ENCODE results near the gene MIS18BP1. TPM values are rescaled to one million over a fixed set of nuclear protein-coding genes. Genes with fewer than 3 reads are reported as not detected.
A peak's percentile ranks its signal among the peaks of the same experiment; 100 is the strongest.

Gene MIS18BP1
- total and polyA plus RNA-seq, 4 donors = 19.4 to 36.9 (median 22.0) TPM

DNA sequence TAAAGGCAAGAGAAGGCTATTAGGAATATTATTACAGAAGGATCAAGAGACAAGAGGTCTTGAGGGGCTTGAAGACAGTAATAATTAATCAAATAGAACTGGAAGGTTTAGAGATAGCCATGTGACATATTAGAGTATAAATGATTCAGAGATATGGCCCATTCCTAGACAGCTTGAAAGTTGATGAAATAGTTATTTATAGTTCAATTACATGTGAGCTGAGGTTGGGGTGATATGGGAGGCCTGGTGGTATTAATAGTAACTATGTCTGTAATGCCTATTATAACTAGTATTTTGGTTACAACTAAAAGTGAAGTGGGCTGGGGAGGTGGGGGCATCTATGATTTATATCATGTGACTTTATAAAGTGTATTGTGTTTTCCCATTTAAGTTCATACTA lies 14.1 kb upstream of the MIS18BP1 start:
- Histone ChIP-seq H3K36me3 (ENCODE audit: control insufficient read depth, insufficient read depth, low read length) (no peaks in the 10 kb centered on the region), H3K27ac (ENCODE audit: low read depth, low read length) (no peak overlapping the region), H3K27me3 (ENCODE audit: control insufficient read depth, insufficient read depth, low read length) (no peaks in the 10 kb centered on the region), H3K4me1 (ENCODE audit: control insufficient read depth, insufficient read depth, low read length) (no peaks in the 10 kb centered on the region), H3K4me3 (ENCODE audit: low read depth, low read length) (no peak overlapping the region), H3K9me3 (ENCODE audit: control insufficient read depth, insufficient read depth, low read length) (no peaks in the 10 kb centered on the region)
- DNase-seq (ENCODE audit: low read depth in 4 of 6, low spot score in 6 of 6) = no peak

DNA sequence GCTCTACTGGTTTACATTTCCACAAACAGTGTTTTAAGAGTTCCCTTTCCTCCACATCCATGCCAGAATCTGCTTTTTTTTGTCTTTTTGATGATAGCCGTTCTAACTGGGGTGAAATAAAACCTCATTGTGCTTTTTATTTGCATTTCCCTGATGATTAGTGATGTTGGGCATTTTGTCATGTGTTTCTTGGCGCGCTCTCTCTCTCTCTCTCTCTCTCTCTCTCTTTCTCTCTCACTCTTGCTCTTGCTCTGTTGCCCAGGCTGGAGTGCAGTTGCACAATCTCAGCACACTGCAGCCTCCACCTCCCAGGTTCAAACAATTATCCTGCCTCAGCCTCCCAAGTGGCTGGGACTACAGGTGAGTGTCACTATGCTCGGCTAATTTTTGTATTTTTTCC lies 9.6 kb upstream of the MIS18BP1 start:
- no peak for DNase-seq (ENCODE audit: low read depth in 4 of 6, low spot score in 6 of 6)
- Histone ChIP-seq H3K27me3 (ENCODE audit: control insufficient read depth, insufficient read depth, low read length) (no peaks in the 10 kb centered on the region), H3K9me3 (ENCODE audit: control insufficient read depth, insufficient read depth, low read length) (peaks cover 10% of the 10 kb centered on the region), H3K36me3 (ENCODE audit: control insufficient read depth, insufficient read depth, low read length) (no peaks in the 10 kb centered on the region), H3K4me3 (ENCODE audit: low read depth, low read length) (no peak overlapping the region), H3K27ac (ENCODE audit: low read depth, low read length) (no peak overlapping the region), H3K4me1 (ENCODE audit: control insufficient read depth, insufficient read depth, low read length) (no peaks in the 10 kb centered on the region)
- no CpG with 5 or more reads among the region's 4 CpGs for WGBS (ENCODE audit: insufficient coverage)

DNA sequence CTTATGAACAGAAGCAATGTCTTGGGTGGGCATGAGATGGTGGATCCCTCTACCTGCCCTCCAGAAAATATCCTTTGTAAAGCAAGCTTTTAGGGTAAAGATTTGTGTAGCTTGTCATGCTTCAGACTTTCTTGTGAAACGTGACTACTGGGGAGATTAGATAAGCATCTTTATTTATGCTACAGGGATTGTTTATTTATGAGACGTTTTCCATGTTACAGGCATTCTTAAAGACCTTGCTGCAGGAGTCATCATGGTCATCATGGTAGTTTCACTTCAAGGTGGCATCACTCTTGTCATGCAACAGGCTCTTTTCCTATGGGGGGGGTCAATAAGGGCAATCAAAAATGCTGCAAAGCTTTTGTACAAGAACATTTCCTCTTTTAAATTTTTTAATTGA lies 8.2 kb upstream of the MIS18BP1 start:
- no peak overlapping the region for H3K4me3 ChIP-seq (ENCODE audit: low read depth, low read length)
- H3K4me1 ChIP-seq (ENCODE audit: control insufficient read depth, insufficient read depth, low read length) = no peaks in the 10 kb centered on the region
- H3K36me3 ChIP-seq (ENCODE audit: control insufficient read depth, insufficient read depth, low read length) = no peaks in the 10 kb centered on the region
- no peaks in the 10 kb centered on the region for H3K27me3 ChIP-seq (ENCODE audit: control insufficient read depth, insufficient read depth, low read length)
- 65% methylated on average over 2 of the region's 2 CpGs for WGBS (ENCODE audit: insufficient coverage)
- no peak overlapping the region for H3K27ac ChIP-seq (ENCODE audit: low read depth, low read length)
- peaks cover 11% of the 10 kb centered on the region for H3K9me3 ChIP-seq (ENCODE audit: control insufficient read depth, insufficient read depth, low read length)
- DNase-seq (ENCODE audit: low read depth in 4 of 6, low spot score in 6 of 6) = no peak

DNA sequence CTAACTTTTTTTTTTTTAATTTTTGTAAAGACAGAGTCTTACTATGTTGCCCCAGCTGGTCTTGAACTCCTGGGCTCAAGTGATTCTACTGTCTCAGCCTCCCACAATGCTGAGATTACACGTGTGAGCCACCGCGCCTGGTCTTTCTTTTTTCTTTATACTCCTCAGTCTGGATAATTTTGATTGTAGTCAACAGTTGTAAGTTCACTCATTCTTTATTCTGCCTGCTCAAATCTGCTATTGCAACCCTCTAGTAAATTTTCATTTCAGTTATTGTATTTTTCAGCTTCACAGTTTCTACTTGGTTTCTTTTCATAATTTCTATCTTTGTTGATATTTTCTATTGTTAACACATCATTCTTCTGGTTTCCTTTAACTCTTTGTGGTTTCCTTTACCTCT lies 5.8 kb upstream of the MIS18BP1 start:
- Histone ChIP-seq H3K27ac (ENCODE audit: low read depth, low read length) (no peak overlapping the region), H3K36me3 (ENCODE audit: control insufficient read depth, insufficient read depth, low read length) (no peaks in the 10 kb centered on the region), H3K27me3 (ENCODE audit: control insufficient read depth, insufficient read depth, low read length) (no peaks in the 10 kb centered on the region), H3K4me1 (ENCODE audit: control insufficient read depth, insufficient read depth, low read length) (peaks cover 3% of the 10 kb centered on the region), H3K9me3 (ENCODE audit: control insufficient read depth, insufficient read depth, low read length) (peaks cover 11% of the 10 kb centered on the region), H3K4me3 (ENCODE audit: low read depth, low read length) (no peak overlapping the region)
- WGBS (ENCODE audit: insufficient coverage) = no CpG with 5 or more reads among the region's 3 CpGs
- DNase-seq (ENCODE audit: low read depth in 4 of 6, low spot score in 6 of 6) = no peak

DNA sequence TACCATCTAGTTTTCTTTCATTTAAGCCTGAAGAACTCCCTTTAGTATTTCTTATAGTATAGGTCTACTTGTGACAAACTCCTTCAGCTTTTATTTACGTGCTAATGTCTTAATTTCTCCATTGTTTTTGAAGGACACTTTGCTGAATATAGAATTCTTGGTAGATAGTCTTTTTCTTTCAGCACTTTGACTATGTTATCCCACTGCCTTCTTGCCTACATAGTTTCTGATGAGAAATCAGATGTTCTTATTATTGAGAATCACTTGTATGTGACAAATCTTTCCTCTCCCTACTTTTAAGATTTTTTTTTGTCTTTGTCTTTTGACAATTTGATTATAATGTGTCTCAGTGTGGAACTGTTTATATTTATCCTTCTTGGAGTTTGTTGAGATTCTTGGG lies 5.1 kb upstream of the MIS18BP1 start:
- Histone ChIP-seq H3K27me3 (ENCODE audit: control insufficient read depth, insufficient read depth, low read length) (no peaks in the 10 kb centered on the region), H3K36me3 (ENCODE audit: control insufficient read depth, insufficient read depth, low read length) (no peaks in the 10 kb centered on the region), H3K4me1 (ENCODE audit: control insufficient read depth, insufficient read depth, low read length) (peaks cover 9% of the 10 kb centered on the region), H3K4me3 (ENCODE audit: low read depth, low read length) (no peak overlapping the region), H3K9me3 (ENCODE audit: control insufficient read depth, insufficient read depth, low read length) (peaks cover 11% of the 10 kb centered on the region), H3K27ac (ENCODE audit: low read depth, low read length) (no peak overlapping the region)
- no peak for DNase-seq (ENCODE audit: low read depth in 4 of 6, low spot score in 6 of 6)
- no CpG with 5 or more reads among the region's 1 CpG for WGBS (ENCODE audit: insufficient coverage)

DNA sequence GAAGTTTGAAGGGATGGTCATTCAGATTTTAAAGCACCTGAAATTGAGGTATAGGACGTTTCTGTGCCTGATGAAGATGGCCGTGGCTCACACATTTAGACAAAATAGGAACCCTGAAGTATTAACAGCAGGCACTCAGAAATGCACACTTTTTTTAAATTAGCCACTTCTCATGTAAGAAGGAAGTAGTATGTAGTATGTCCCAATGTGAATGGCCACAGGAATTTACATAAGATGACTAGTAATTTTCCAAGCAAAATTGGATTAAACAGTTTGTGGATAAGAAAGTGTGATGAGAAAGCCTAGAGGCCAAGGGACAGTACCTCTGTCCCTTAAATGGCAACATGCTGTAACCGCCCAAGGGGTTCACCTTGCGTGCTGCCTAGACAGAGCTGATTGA lies 1.8 kb upstream of the MIS18BP1 start:
- Histone ChIP-seq H3K27ac (ENCODE audit: low read depth, low read length) (no peak overlapping the region), H3K36me3 (ENCODE audit: control insufficient read depth, insufficient read depth, low read length) (no peaks in the 10 kb centered on the region), H3K4me1 (ENCODE audit: control insufficient read depth, insufficient read depth, low read length) (peaks cover 12% of the 10 kb centered on the region), H3K9me3 (ENCODE audit: control insufficient read depth, insufficient read depth, low read length) (peaks cover 11% of the 10 kb centered on the region), H3K4me3 (ENCODE audit: low read depth, low read length) (no peak overlapping the region), H3K27me3 (ENCODE audit: control insufficient read depth, insufficient read depth, low read length) (no peaks in the 10 kb centered on the region)
- DNase-seq (ENCODE audit: low read depth in 4 of 6, low spot score in 6 of 6) = no peak
- WGBS (ENCODE audit: insufficient coverage) = no CpG with 5 or more reads among the region's 4 CpGs

DNA sequence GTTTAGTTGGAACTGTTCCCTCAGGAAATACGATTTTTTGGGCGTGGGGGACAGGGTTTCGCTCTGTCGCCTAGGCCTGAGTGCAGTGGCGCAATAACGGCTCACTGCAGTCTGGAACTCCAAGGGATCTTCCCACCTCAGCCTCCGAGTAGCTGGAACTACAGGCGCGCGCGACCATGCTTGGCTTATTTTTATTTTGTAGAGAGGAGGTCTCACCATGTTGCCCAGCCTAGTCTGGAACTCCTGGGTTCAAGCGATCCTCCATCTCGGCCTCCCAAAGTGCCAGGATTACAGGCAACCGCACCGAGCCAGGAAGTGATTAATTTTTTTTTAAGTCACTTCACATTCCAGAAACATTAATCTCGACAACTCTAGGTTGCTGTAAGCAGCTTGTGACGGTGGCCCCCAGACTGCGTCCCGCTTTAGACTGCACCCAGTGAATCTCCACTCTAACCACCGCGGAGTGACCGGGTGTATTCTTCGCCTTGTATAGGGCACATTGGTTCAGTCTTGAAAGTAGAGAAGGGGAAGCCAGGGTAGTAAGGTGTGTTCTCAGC lies 830 bp upstream of the MIS18BP1 start:
- H3K4me1 ChIP-seq (ENCODE audit: control insufficient read depth, insufficient read depth, low read length) = peaks cover 12% of the 10 kb centered on the region
- H3K9me3 ChIP-seq (ENCODE audit: control insufficient read depth, insufficient read depth, low read length) = peaks cover 9% of the 10 kb centered on the region
- H3K4me3 ChIP-seq (ENCODE audit: low read depth, low read length) = peak overlapping the region; percentile 74
- no peaks in the 10 kb centered on the region for H3K27me3 ChIP-seq (ENCODE audit: control insufficient read depth, insufficient read depth, low read length)
- H3K36me3 ChIP-seq (ENCODE audit: control insufficient read depth, insufficient read depth, low read length) = no peaks in the 10 kb centered on the region
- peak overlapping the region; percentile 97 for H3K27ac ChIP-seq (ENCODE audit: low read depth, low read length)
- DNase-seq (ENCODE audit: low read depth in 4 of 6, low spot score in 6 of 6) = peak in 1 of 6 donors; percentile 3
- 74% methylated on average over 10 of the region's 23 CpGs for WGBS (ENCODE audit: insufficient coverage)

DNA sequence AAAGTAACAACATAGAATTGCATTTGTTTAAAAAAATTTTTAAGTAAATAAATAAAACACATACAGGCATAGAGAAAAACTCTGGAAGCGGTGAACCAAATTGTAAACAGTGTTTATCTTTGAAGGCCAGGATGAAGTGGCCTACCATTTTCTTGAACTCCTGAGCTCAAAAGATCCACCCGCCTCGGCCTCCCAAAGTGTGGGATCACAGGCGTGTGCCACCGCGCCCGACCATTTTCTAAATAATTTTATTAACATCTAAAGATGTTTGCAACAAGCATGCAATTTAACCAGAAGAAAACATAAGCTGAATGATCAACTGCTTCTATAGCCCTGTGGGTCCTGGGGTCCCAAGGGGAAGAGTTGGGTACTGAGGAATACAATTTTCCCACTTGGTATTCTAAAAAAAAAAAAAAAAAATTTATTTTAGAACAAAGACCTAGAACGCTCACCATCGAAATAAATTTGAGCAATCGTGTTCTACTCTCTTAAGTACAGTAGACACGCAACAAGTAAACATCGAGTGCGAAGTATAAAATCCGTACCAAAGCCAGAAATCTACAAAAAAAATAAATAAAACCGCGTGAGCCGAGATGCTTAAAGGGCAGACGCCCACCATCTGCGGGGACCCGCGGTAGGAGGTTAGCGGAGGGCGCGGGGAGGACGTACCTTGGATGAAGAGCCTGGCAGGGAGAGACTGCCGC lies 484 bp downstream of the MIS18BP1 start:
- 2% methylated on average over 16 of the region's 26 CpGs for WGBS (ENCODE audit: insufficient coverage)
- peak in 2 of 6 donors; percentile 2 to 16 for DNase-seq (ENCODE audit: low read depth in 4 of 6, low spot score in 6 of 6)

DNA sequence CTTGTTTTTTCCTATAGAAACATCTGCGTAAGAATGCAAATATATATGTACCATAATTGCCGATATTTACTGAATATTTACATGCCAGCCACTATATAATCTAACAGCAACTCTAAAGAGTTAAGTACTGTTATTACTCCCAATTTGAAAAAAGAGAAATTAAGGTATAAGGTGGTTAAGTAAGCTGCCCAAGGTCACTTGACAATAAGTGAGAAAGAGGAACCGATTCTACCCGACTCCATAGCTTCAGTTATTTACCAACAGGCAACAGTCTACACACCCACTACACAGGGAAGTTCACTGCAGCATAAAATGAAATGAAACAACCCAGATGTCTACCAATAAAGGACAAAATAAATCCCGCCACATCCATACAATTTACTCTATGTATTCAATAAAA lies 1.1 kb downstream of the MIS18BP1 start:
- Histone ChIP-seq H3K27ac (ENCODE audit: low read depth, low read length) (no peak overlapping the region), H3K4me1 (ENCODE audit: control insufficient read depth, insufficient read depth, low read length) (peaks cover 12% of the 10 kb centered on the region), H3K36me3 (ENCODE audit: control insufficient read depth, insufficient read depth, low read length) (no peaks in the 10 kb centered on the region), H3K4me3 (ENCODE audit: low read depth, low read length) (peak overlapping the region; percentile 74), H3K9me3 (ENCODE audit: control insufficient read depth, insufficient read depth, low read length) (no peaks in the 10 kb centered on the region), H3K27me3 (ENCODE audit: control insufficient read depth, insufficient read depth, low read length) (no peaks in the 10 kb centered on the region)
- no CpG with 5 or more reads among the region's 5 CpGs for WGBS (ENCODE audit: insufficient coverage)
- peak in 2 of 6 donors; percentile 11 to 13 for DNase-seq (ENCODE audit: low read depth in 4 of 6, low spot score in 6 of 6)

More for the DNA sequence above, 484 bp downstream of the MIS18BP1 start:
- Histone ChIP-seq H3K36me3 (ENCODE audit: control insufficient read depth, insufficient read depth, low read length) (no peaks in the 10 kb centered on the region), H3K9me3 (ENCODE audit: control insufficient read depth, insufficient read depth, low read length) (no peaks in the 10 kb centered on the region), H3K4me1 (ENCODE audit: control insufficient read depth, insufficient read depth, low read length) (peaks cover 12% of the 10 kb centered on the region), H3K27ac (ENCODE audit: low read depth, low read length) (peak overlapping the region; percentile 97), H3K27me3 (ENCODE audit: control insufficient read depth, insufficient read depth, low read length) (no peaks in the 10 kb centered on the region), H3K4me3 (ENCODE audit: low read depth, low read length) (peak overlapping the region; percentile 74)
